Measurements from ENCODE around the gene LGALSL.

DNA sequence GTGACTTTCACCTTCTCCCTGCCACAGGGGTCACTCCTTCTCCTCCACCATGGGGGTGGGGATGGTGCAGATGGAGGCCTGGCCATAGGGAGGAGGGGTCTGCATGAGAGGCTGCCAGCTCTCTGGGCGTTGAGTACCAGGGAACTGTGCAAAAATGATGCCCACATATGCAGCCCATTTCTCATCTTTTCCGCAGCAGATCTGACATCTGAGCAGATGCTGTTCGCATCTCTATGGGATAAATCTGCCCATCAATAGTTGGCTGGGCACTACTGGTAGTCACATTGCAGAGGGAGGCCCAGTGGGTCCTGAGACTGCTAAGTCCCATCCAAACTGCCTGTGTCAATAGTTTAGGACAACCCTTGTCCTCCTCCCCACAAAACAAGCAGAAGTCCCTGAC, 45.9 kb upstream of the LGALSL start:
- TF ChIP-seq, protein P1, sequence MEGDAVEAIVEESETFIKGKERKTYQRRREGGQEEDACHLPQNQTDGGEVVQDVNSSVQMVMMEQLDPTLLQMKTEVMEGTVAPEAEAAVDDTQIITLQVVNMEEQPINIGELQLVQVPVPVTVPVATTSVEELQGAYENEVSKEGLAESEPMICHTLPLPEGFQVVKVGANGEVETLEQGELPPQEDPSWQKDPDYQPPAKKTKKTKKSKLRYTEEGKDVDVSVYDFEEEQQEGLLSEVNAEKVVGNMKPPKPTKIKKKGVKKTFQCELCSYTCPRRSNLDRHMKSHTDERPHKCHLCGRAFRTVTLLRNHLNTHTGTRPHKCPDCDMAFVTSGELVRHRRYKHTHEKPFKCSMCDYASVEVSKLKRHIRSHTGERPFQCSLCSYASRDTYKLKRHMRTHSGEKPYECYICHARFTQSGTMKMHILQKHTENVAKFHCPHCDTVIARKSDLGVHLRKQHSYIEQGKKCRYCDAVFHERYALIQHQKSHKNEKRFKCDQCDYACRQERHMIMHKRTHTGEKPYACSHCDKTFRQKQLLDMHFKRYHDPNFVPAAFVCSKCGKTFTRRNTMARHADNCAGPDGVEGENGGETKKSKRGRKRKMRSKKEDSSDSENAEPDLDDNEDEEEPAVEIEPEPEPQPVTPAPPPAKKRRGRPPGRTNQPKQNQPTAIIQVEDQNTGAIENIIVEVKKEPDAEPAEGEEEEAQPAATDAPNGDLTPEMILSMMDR (IDR thresholded peaks at IDR 0.05) = no peak
- TF ChIP-seq POLR2A (IDR thresholded peaks at IDR 0.05) (no peak), POLR2AphosphoS5 (IDR thresholded peaks at IDR 0.05; ENCODE audit: insufficient read depth in 1 of 2, low read depth in 1 of 2) (no peak)

Measured in vagina (tissue), 2 donors.